ENCODE data around the gene C15orf61.

The C15orf61 gene

DNA sequence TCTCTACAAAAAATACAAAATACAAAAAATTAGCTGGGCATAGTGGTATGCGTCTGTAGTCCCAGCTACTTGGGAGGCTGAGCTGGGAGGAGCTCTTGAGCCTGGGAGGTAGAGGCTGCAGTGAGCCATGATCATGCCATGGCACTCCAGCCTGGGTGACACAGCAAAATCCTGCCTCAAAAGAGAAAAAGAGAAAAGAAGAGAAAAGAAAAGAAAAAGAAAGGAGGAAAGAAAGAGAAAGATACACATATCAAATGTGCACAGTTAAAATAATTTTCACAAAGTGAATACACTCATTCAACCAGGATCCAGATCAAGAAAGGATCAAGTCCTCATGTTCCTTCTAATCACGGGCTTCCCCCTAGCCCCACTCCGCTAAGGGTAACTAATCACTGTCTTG lies 5.8 kb upstream of the C15orf61 start:
- DNase-seq: no peak

DNA sequence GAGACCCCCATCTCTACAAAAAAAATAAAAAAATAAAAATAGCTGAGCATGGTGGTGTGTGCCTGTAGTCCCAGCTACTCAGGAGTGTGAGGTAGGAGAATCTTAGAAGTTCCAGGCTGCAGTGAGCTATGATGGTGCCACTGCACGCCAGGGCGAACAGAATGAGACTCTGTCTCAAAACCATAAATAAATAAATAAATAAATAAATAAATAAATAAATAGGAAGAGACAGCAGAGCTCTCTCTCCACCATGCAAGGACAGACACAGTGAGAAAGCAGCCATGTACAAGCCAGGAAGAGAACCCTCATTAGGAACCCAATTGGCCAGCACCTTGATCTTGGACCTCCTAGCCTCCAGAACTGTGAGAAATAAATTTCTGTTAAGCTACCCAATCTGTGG lies 5.4 kb upstream of the C15orf61 start:
- DNase-seq: no peak

DNA sequence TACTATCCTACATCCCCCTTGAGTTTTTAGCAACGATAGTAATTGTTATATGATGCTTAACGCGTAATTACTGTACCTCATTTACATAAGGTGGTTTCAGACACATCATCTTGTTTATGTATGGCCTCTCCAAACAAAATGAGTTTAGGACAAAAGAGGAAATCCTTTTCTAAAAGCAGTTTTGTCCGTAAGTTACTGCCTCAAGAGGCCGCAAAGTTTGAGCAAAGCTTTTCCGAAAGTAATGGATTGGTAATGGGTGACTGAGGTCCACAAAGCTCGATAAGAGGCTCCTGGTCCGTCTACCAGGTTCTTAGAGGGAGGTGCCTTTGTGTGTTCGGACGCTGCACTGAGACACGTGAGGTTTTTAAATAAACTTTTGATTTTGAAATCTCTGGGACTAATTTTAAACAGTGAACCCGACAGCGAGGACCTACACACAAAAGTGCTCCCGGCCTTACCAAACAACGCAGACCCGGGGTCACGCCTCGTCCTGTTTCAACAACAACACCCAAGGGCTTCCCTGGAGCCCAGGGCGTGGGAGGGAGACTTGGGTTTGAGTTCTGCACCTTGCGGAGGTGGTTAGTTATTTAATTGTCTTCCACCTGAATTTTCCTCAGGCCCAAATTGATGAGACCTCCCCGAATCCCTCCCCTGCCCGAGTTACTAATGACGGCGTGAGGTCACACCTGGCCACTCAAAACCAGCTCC lies 456 bp upstream of the C15orf61 start:
- DNase-seq: no peak

- no peak for DNase-seq
Observed at GRCh38 chr15:67521783-67522568, 1.0 kb downstream of the C15orf61 start.

- DNase-seq: no peak
Observed at GRCh38 chr15:67523330-67523729, 2.4 kb downstream of the C15orf61 start.

- no peak for DNase-seq
Observed at GRCh38 chr15:67524235-67524634, 3.3 kb downstream of the C15orf61 start.

DNA sequence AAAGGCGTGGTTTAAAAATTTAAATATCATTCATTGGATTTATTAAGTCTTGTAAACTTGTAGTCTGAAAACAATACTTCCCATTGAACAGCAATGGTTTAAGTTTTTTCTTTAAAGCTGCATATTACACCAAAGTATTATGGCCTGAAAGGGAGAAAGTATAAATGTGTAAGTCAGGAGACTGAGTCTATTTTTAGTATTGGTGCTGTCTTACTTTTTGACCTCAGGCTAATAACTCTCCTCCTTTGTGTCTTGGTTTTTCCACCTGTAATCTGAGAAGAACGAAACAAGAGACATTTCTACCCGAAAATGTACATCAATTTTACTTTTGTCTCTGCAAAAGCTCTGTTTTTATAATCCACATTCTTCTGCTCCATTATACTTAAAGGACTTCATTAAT lies 7.6 kb downstream of the C15orf61 start:
- DNase-seq: no peak

DNA sequence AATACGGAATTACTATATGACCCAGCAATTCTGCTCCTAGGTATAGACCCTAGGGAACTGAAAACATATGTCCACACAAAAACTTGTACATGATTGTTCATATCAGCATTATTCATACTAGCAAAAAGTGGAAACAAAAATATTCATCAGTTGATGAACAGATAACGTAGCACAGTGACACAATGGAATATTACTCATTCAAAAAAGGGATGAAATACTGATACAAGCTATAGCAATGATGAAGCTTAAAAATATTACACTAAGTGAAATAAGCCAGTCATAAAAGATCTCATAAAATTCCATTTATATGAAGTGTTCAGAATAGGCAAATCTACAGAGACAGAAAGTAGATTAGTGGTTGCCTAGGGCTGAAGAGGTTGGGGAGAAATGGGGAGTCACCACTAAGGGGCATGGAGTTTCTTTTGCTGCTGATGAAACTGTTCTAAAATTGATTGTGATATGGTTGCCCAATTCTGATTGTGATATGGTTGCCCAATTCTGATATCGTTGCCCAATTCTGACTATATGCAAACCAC lies 10.5 kb downstream of the C15orf61 start:
- no peak for DNase-seq

DNA sequence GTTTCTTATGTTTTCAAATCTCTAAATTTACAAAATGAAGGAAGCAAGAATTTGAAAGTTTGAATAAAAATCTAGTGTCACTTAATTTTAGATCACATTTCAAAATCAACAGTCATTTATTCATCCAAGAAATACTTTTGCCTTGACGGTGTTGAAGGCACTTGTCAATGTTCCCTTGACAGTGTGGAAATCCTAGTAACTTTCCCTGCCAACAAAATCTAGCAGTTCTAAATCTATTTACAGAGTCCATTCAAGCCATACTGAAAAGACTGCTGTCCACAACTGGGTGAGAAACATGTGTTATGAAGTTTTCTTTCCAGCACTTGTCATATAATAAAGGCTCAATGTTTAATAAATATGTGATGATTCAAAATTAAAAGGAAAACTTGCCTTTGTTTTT lies 12.9 kb downstream of the C15orf61 start:
- no peak for DNase-seq

DNA sequence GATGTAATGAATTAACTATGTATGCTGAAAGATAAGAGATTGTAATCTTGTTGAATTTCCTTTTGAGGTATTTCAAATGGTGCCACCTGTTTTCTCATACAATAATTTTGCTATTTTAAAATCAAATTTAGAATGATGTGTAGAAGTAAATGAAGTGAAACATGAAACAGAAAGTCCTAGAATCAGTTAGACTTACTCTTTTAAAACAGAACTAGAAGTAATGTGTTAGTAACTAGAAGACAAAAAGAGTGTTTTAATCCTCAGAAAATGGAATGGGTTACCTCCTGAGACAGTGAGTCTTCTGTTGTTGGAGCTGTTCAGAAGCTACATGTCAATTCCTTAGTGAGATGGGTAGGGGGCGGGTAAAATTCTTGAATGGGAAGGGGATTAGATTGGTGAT lies 13.4 kb downstream of the C15orf61 start:
- DNase-seq: no peak

DNA sequence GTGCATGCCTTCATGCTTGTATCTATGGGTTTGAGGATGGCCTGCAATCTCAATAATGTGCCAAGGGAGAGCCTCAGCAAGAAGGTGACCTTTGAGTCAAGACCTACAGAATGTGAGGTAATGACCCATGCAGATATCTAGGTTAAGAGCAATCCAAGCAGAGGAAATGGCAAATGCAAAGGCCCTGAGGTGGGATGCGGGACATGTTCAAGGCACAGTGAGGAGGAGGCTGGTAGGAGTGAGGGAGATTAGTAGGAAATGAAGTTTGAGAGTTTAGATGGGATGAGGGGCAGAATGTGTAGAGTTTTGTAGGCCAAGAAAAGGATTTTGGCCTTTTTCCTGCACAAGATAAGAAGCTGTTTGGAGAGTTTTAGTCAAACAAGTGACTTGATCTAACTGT lies 16.8 kb downstream of the C15orf61 start:
- DNase-seq: no peak

DNA sequence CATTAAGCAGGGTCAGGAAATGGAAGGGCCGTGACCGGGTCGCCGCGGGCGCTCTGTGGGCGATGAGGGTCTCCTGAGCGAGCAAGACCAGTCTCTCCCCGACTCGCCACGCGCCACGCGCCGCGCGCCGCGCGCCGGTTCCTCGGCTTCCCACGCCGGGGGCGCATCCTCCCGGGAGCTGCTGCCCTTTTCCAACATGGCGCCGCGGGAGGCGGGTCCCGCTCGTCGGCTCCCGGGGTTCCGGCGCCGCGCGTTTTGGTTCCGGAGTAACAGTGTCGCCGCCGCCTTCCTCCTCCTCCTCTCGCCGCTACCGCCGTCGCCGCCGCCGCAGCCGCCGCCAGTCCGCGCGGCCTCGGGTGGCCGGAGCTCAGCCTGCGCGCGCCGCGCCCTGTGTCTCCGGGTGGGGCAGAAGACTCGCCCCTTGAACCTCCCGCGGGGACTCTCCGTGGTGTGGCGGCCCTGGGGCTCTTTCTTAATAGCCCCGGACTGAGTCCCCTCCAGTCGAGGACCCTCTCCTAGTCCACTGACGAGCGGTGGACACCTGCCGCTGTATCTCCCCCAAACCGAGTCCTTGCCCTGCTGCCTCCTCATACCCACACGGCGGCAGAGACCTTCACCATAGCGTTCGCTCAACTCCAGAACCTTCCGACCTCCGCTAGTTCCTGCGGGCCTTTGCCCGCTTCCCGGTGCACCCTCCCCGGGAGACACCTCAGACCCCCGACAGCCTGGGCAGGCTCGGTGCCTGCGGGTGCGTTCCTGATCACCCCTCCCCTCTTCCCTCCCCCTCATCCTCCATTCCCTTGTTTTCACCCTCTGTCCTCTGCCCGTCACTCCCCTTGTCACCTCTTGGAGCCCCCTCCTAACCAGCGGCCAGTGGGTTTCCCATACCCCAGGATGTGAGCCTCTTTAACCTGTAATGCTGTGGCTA lies 21.8 kb downstream of the C15orf61 start, which contains the start of gene MAP2K5:
Gene MAP2K5, plus strand, starts transcription at position 284 of the 928 bp plus-strand sequence. Its CDS starts 633 bp downstream, at position 917.
- peak; percentile 86 to 89 for DNase-seq

DNA sequence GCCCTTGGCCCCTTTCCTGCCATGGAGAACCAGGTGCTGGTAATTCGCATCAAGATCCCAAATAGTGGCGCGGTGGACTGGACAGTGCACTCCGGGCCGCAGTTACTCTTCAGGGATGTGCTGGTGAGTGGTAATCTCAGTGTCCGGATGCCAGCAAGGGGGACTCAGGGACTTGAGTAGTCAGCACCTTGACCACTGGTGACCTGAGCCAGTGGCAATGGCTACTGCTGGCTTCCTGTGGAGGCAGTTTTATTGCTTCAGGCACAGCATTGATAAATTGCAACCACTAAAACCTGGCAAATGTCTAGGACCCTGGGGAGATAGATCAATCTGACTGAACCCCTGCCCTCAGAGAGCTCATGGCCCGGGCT lies 22.4 kb downstream of the C15orf61 start:
- no peak for DNase-seq

DNA sequence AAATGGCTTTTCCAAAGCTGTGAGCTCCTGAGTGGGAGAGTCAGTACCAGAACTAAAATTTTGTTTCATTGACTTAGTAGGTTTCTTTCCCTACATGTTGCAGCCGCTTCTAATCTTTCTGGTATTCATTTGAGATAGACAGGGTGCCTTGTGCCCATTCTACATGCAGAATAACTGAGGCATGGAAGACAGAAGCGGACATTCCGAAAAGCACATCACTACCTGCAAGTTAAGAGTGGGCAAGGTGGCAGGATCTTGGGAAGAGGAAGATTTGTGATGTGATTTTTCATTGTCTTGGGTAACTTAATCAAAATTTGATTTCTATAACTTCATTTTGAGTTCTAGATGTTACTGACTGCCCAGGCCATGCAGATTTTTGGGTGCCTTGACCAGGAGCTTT lies 23.5 kb downstream of the C15orf61 start:
- no peak for DNase-seq

DNA sequence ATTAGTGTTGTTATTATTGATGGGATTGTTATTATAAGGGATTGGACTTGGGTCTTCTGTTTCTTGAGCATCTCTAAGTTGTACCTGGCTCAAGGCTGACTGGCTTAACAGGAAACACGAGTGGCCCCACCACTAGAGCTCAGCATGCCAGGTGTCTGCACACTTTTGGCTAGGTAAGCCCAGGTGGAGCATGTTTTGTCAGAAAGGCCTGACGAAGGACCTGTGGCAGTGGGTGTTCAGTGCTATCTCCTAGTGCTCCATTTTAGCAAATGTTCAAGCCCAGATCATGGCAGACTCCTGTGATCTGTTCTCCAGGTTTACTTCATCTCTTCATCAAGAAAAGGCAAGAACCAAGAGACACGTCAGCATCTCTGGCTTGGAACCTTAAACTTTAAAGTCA lies 24.9 kb downstream of the C15orf61 start:
- no peak for DNase-seq

GRCh38 chr15:67547064-67547463 lies 26.1 kb downstream of the C15orf61 start:
- no peak for DNase-seq

DNA sequence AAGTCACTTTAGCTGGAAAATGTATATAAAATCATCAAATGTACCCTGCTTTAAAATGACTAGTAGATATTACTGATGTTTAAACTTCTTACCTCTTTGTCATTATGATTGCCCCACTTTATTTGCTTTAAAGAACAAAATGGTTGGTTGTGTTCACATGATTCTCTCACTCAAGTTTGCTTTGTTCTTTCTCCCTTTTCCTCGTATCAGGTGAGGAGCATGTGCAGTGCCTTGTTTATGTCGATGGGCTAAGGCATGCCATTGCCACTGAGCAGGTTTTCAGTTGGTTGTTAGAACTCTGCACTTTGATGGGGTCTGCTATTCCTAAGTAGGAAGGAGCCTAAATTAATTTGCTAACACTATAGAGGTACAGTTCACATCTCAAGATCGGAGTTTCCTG lies 26.9 kb downstream of the C15orf61 start:
- no peak for DNase-seq

- no peak for DNase-seq
Observed at GRCh38 chr15:67548236-67548852, 27.4 kb downstream of the C15orf61 start.

DNA sequence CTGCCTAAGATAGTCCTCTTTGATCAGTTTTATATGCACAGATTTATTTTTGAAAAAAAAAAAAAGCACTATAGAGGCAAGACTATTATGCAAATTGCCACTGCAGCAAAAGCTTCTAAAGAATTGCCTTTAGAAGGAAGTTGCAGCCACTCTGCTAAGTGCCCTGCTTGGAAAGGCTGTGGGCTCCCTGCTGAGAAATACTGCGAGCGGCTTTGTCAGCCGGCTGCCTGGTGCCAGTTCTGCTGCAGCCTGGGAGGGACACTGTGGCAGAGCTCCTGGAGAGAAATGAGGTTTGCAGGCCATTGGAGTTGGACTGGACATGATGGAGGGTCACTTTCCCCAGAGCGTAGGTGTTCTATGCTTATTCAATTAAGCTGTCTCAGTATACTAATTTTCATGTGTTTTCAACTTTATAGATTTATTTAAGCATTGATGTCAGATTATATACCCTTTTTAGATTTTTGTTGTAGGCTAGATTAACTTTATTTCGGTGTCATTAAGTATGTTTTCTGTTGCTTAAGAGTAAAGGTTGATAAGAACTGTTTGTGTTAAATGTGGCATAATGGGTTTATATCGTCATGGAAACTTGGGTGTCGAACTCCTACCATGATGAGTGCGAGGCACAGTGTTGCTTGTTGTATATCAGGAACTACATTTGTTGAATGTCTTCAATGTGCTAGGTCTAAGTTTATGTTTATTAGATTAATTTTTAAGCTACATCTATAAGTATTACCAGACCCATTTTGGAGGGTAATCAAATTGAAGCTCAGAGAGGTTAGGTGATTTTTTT lies 28.1 kb downstream of the C15orf61 start:
- DNase-seq: no peak

DNA sequence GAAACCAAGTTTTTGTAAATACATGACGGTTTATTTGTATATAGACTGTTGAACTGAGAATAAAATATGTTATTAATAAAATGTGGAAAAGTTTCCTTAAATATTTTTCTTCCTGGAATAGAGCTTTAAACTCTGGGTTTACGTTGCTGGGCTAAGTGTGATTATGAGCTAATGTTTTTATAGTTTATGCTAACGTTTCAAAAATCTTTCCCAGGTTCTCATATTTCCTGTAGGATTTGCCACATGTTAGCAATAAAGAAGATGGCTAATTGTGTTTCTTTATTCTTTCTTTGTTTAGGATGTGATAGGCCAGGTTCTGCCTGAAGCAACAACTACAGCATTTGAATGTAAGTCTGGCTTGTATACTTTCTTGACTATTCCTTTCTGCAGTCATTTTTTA lies 28.8 kb downstream of the C15orf61 start:
- DNase-seq: no peak

- DNase-seq: no peak
Observed at GRCh38 chr15:67550522-67550921, 29.6 kb downstream of the C15orf61 start.
